MCF 10A (cell line): ENCODE results near the gene ITGB7. TPM values are rescaled to one million over a fixed set of nuclear protein-coding genes. Genes with fewer than 3 reads are reported as not detected.

Experiments used
- BruUV-seq: library from RNA; stranded (reverse); fragments of 400-500 nt; replicated peaks from 2 replicates; lab custom pipeline; 2021; lab: Mats Ljungman, UMichigan
- CTCF ChIA-PET: fragments of 300-600 bp; sonication (Branson Sonifier 250); formaldehyde crosslinking; extraction: SDS; loops from one replicate; lab custom pipeline; 2021; ENCODE audit warnings: antibody characterized with exemption, inconsistent platforms; lab: Yijun Ruan, JAX
- POLR2A ChIA-PET: fragments of 300-600, 350-650 bp; sonication (Branson Sonifier 250); formaldehyde crosslinking; extraction: SDS; loops from one replicate; lab custom pipeline; 2020; ENCODE audit warnings: antibody characterized with exemption, inconsistent platforms; lab: Yijun Ruan, JAX
- DNase-seq: peaks from one replicate; pipeline ENCODE4 v3.0.0-alpha.2; 2018; ENCODE audit not compliant: unreplicated experiment
- H3K27ac Mint-ChIP-seq: one replicate; pipeline ENCODE4 v1.8.0; 2022; ENCODE audit warnings: mild to moderate bottlenecking, low read depth, mixed read lengths; ENCODE audit not compliant: unreplicated experiment
- H3K27me3 Mint-ChIP-seq: one replicate; pipeline ENCODE4 v1.8.0; 2022; ENCODE audit warnings: mixed read lengths; ENCODE audit not compliant: insufficient read depth, unreplicated experiment
- H3K36me3 Mint-ChIP-seq: one replicate; pipeline ENCODE4 v1.8.0; 2022; ENCODE audit warnings: mild to moderate bottlenecking, moderate library complexity, mixed read lengths; ENCODE audit not compliant: insufficient read depth, unreplicated experiment
- H3K4me1 Mint-ChIP-seq: one replicate; pipeline ENCODE4 v1.8.0; 2022; ENCODE audit warnings: mixed read lengths; ENCODE audit not compliant: insufficient read depth, unreplicated experiment
- H3K4me3 Mint-ChIP-seq: one replicate; pipeline ENCODE4 v1.8.0; 2022; ENCODE audit warnings: mild to moderate bottlenecking, moderate library complexity, mixed read lengths; ENCODE audit not compliant: unreplicated experiment
- H3K9me3 Mint-ChIP-seq: one replicate; pipeline ENCODE4 v1.8.0; 2022; ENCODE audit warnings: mixed read lengths; ENCODE audit not compliant: unreplicated experiment
- intact Hi-C: fragments of 100-400 bp; cut with micrococcal nuclease; formaldehyde crosslinking; loops from 2 replicates; pipeline ENCODE4 v1.14.1; 2022
- total RNA-seq: library from RNA; stranded (reverse); gene quantifications from 2 replicates; pipeline ENCODE4 v1.2.3, GENCODE V29; 2022
- TF ChIP-seq, protein P1 (sequence below): fragments of 200-600 bp; IDR thresholded peaks from one replicate; pipeline ENCODE4 v1.8.0; 2022; ENCODE audit warnings: antibody characterized with exemption, mild to moderate bottlenecking; ENCODE audit not compliant: unreplicated experiment

Gene ITGB7
- total RNA-seq, 1 experiment from 2014 or later = 1.0 TPM

DNA sequence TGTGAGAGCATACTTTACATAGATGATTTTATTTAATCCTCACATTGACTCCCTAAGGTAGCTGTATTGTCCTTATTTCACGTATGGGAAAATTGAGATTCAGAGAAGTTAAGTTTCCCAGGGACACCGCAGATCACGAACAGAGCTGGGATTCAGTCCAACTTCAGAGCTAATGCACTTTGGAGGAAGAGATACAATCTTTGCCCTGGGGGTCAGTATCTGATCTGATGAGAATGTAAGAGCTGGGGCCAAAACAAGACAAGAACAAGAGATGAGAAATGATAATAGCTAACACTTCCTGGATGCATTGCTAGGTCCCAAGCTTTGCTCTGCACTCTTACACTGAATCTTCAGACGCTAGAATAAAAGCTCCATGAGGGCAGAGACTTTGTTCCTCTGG, 20.3 kb downstream of the ITGB7 start:
- Mint-ChIP-seq H3K9me3 (no peaks in the 10 kb centered on the region), H3K27ac (no peak overlapping the region), H3K4me3 (no peak overlapping the region), H3K27me3 (no peaks in the 10 kb centered on the region), H3K4me1 (peaks cover 14% of the 10 kb centered on the region), H3K36me3 (peaks cover 74% of the 10 kb centered on the region)
- TF ChIP-seq, protein P1, sequence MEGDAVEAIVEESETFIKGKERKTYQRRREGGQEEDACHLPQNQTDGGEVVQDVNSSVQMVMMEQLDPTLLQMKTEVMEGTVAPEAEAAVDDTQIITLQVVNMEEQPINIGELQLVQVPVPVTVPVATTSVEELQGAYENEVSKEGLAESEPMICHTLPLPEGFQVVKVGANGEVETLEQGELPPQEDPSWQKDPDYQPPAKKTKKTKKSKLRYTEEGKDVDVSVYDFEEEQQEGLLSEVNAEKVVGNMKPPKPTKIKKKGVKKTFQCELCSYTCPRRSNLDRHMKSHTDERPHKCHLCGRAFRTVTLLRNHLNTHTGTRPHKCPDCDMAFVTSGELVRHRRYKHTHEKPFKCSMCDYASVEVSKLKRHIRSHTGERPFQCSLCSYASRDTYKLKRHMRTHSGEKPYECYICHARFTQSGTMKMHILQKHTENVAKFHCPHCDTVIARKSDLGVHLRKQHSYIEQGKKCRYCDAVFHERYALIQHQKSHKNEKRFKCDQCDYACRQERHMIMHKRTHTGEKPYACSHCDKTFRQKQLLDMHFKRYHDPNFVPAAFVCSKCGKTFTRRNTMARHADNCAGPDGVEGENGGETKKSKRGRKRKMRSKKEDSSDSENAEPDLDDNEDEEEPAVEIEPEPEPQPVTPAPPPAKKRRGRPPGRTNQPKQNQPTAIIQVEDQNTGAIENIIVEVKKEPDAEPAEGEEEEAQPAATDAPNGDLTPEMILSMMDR = no peak
- DNase-seq = no peak
- CTCF ChIA-PET = interaction anchor here (0.6 to 1.8 kb wide), 8 partner anchors 24 to 266 kb away, joined by 3 to 8 read pairs (median 3); no protein-coding TSS in a partner anchor
- POLR2A ChIA-PET = interaction anchor here (0.7 to 1.7 kb wide), 4 partner anchors 13 to 65 kb away, joined by 3 to 4 read pairs (median 4); a partner anchor contains a TSS
- intact Hi-C loops = no loop called here
- BruUV-seq = no TSS peak

DNA sequence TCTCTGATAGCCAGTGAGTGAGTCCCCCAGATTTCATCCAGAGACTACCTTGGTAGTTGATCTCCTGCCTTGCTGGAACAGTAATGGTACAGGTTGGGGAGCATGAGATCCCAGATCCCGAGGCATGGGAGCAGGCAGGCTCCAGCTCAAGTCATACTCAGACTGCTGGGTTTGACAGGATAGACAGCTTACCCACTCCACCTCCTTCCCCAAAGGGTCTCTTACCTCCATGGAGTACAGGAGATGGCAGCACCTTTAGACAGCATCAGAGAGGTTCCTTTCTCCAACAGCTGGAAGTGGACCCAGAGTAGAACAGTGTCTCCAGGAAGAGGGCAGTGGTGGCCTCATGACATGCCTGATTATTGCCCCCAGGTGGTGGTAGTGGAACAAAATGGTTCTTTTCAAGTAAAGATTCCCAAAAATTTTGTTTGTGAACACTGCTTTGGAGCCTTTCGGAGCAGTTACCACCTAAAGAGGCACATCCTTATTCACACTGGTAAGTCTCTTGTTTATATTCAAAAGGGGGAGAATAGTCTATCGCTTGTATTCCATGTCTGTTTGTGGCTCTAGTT, 21.4 kb downstream of the ITGB7 start:
- Mint-ChIP-seq H3K36me3 (peaks cover 76% of the 10 kb centered on the region), H3K9me3 (no peaks in the 10 kb centered on the region), H3K27ac (no peak overlapping the region), H3K4me1 (peaks cover 20% of the 10 kb centered on the region), H3K27me3 (no peaks in the 10 kb centered on the region), H3K4me3 (no peak overlapping the region)
- intact Hi-C loops = no loop called here
- BruUV-seq = no TSS peak
- ChIA-PET CTCF (interaction anchor here (0.6 to 1.9 kb wide), 3 partner anchors 27 to 193 kb away, joined by 3 to 7 read pairs (median 3); no protein-coding TSS in a partner anchor), POLR2A (interaction anchor here (0.6 to 1.2 kb wide), 3 partner anchors 8 to 79 kb away, joined by 3 to 4 read pairs (median 3); no protein-coding TSS in a partner anchor)
- DNase-seq = no peak
- TF ChIP-seq, protein P1 = no peak

DNA sequence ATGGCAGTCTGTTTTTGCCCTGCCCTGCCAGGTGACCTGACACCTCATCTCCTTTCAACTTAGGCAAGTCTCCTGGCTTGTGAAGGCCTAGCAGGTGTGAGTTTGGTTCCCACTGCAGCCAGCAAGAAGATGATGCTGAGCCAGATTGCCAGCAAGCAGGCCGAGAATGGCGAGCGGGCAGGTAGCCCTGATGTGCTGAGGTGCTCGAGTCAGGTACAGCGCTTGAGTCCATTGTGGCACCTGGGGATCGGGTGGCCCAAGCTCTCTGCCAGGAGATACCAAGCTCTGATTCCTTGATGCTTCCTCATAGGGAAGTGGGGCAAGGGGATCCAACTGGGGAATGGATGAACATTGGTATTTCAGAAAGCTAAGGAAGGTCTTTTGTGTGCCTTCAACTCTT, 22.2 kb downstream of the ITGB7 start:
- no peaks in the 10 kb centered on the region for H3K9me3 Mint-ChIP-seq
- peaks cover 20% of the 10 kb centered on the region for H3K4me1 Mint-ChIP-seq
- ChIA-PET POLR2A (interaction anchor here (0.6 to 1.4 kb wide), 4 partner anchors 8 to 119 kb away, joined by 3 to 4 read pairs (median 4); no protein-coding TSS in a partner anchor), CTCF (interaction anchor here (0.6 to 1.9 kb wide), 5 partner anchors 10 to 193 kb away, joined by 3 to 7 read pairs (median 3); no protein-coding TSS in a partner anchor)
- no peaks in the 10 kb centered on the region for H3K27me3 Mint-ChIP-seq
- intact Hi-C loops = no loop called here
- no peak for DNase-seq
- BruUV-seq = no TSS peak
- TF ChIP-seq, protein P1 = no peak
- H3K36me3 Mint-ChIP-seq = peaks cover 79% of the 10 kb centered on the region
- no peak overlapping the region for H3K4me3 Mint-ChIP-seq
- H3K27ac Mint-ChIP-seq = no peak overlapping the region

DNA sequence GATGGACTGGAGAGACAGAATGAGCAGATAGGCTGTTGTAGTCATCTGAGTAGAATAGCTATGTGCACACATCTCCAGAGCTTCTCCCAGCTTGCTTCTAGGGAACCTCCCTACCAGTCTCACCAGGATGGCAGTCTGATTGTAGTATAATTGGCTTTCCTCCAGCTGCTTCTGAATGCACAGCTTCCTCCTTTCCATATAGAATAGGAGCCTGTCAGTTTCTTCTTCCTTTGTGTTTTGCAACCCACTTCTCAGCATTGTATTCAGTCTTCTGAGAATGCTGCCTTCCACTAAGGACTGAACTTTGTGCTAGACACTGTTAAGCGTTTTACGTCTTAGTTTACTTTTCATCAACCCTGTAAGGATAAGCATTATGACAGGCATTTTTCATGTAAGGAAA, 24.1 kb downstream of the ITGB7 start:
- no peak overlapping the region for H3K27ac Mint-ChIP-seq
- ChIA-PET POLR2A (interaction anchor here (1.1 to 3.2 kb wide), 2 partner anchors 12 to 138 kb away, joined by 6 to 14 read pairs; partner anchors contain the start of gene AAAS), CTCF (interaction anchor here (0.7 to 2.0 kb wide), 7 partner anchors 8 to 135 kb away, joined by 3 to 5 read pairs (median 3); no protein-coding TSS in a partner anchor)
- no peaks in the 10 kb centered on the region for H3K9me3 Mint-ChIP-seq
- H3K4me1 Mint-ChIP-seq = peaks cover 26% of the 10 kb centered on the region
- BruUV-seq = no TSS peak
- H3K27me3 Mint-ChIP-seq = no peaks in the 10 kb centered on the region
- DNase-seq = no peak
- intact Hi-C loops = no loop called here
- TF ChIP-seq, protein P1 = no peak
- H3K4me3 Mint-ChIP-seq = peak overlapping the region; percentile 95
- H3K36me3 Mint-ChIP-seq = peaks cover 69% of the 10 kb centered on the region
